ENCODE measurements around the gene SLC22A2.

Gene SLC22A2

DNA sequence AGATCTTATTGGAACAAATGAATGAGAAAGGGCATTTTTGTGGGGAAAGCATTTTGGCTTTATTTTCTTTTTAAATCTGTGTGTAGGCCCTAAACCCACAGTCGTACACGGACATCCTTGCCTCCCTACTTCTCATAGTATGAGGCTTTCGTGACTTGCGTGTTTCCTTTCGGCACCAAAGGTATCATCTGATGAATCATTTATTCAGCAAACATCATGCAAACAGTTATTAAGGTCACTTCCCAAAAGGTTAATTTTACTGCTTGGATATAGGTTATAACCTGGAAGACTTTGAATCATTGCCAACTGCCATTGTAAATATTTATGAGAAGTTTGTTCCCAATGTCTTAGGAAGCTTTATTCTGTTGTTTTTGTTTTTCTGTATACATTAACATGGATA is 15.1 kb upstream of the SLC22A2 start:
- DNase-seq (ENCODE audit: low spot score), result no peak

DNA sequence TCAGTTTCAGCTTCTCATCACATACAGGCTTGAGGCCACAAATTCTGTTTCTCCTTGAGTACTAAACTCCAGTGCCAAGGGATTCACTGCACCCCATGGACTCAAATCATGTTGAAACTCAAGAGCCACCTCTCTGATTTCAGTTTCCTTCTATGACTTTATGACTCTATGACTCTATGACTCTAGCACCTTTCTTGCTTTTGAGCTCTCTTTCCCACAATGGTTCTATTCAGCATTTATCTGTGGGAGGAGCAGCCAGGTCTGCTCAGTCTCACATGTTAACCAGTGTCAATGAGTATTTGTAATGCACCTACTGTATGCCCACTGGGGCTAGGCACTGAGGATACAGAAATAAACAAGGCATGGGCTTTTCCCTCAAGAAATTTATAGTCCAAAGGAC is 14.6 kb upstream of the SLC22A2 start:
- DNase-seq (ENCODE audit: low spot score), result no peak

DNA sequence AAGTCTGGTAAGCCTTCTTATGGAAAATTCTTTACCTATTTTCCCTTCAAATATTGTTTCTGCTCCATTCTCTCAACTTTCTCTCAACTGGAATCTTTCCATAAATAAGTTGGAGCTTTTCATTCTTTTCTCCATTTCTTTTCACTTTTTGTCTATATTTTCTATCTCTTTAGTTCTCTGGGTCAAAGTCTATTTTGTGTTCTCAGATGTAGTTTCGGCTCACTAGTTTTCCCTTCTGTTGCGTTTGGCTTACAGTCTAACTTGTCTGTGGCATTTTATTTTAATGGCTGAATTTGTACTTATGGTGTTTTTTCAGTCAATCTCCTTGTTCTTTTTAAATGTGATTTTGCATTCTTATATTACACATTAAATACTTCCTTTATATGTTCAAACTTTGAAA is 14.1 kb upstream of the SLC22A2 start:
- DNase-seq (ENCODE audit: low spot score), result no peak

DNA sequence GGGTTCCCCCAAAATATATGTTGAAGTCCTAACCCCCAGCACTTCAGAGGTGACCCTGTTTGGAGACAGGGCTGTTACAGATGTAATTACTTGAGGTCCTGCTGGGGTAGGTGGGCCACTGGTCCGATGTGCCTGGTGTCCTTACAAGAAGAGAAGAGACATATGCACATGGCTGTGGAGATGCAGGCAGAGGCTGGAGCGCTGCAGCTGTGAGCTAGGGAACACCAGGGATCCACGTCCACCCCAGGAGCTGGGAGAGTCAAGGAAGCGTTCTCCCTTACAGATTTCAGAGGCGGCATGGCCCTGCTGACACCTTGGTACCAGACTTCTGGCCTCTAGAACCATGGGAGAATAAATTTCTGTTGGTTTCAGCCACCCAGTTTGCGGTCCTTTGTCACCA is 11.7 kb upstream of the SLC22A2 start:
- DNase-seq (ENCODE audit: low spot score), result no peak

DNA sequence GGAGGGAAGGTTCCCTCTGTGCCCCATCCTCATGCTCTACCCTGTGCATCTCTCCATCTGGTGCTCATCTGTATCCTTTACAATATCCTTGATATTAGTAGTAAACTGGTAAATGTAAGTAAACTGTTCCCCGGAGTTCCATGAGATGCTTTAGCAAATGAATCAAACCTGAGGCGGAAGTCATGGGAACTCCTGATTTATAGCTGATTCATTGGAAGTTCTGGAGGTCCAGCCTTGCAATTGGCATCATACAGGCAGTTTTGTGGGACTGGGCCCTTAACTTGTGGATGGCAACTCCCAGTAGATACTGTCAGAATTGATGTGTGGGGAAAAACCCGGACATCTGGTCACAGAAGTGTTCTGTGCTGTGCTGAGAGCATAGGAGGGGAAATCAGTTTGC is 11.2 kb upstream of the SLC22A2 start:
- DNase-seq (ENCODE audit: low spot score), result no peak

DNA sequence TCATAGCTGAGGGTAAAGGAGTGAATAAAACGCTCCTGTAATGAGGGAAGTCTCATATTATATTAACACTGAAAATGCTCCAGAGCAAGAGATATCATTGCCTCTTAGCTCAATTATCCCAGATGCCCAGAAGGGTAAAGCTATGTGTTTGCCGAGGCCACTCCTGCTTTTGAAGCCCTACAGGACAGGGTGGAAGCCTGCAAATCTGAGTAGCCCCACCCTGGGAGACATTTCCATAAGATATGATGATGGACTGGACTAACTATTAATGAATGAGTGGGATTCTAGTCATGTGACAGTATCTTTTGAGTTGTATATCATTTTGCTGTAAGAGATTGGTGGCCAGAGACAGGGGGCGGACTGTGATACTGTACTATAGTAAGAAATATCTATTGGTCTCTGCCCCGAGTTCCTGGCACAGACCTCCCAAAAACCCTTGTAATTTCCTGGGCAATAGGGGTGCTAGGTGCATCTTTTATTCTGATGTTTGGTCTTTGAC is 10.5 kb upstream of the SLC22A2 start:
- no peak for DNase-seq (ENCODE audit: low spot score)

DNA sequence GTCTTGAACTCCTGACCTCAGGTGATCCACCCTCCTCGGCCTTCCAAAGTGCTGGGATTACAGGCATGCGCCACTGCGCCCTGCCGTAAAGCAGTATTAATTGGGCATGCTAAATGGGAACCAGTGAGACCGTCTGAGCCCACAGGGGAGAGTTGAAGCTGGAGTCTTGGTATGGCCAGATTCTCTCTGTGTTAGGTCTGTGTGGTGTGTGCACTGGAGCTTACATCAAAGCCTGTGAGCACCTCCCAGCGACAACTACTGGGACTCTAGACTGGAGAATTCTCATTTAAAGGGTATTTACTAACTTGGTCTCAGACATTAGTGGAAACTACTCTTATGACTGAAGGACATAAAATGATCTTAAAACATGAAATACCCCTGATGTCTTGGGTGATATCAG is 8.5 kb upstream of the SLC22A2 start:
- no peak for DNase-seq (ENCODE audit: low spot score)

DNA sequence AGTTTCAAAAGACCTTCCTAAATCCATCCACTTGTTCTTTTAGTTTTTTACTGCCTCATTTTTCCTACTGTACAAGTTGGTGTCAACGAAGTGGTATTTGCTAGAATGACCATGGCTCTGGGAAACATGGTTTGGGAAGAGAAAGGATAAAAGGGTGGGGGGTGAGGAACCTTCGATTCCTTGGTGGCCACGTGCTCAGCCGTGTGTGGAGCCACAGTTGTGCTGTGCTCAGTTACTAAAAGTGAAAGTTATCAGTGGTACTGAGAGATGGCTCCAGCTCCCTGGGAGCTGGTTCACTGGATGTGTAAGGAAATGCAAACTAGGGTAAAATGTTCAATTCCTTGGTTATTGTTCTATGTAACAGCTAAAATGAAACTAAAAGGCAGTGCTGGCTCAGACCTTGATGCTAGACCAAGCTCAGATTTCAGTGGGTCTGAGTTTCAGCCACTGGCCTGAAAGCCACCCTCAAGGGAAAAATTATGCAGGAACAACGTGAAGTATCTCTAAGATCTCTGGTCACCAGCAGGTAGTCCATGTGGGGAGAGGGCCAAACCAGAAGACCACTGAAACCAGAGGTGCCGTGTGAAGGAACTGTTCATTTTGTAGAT is 7.4 kb upstream of the SLC22A2 start:
- no peak for DNase-seq (ENCODE audit: low spot score)

DNA sequence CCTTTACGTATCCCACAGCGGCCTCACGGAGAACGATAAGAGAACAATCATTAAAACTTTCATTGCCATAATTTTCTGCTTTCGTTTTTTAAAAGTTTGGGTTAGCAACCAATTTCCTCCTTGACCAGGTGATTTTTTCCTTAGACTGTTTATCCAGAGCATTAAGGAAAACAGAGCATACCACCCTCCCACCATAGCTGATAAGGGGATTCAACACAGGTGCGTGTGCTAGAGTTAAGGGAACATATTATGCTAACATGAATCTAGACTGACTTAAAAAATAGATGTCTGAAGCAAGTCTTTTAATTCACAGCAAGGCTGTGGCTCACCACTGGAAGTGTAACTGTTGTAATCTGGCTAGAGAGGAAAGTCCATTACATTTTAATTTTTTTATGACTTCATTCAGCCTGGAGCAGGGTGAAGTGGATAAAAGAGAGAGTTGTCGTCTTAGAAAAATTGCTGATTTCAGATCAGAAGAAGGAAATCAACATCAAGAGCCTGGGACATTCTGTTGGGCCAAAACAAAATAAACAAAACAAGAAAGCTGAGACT is 5.5 kb upstream of the SLC22A2 start:
- DNase-seq (ENCODE audit: low spot score), result no peak

DNA sequence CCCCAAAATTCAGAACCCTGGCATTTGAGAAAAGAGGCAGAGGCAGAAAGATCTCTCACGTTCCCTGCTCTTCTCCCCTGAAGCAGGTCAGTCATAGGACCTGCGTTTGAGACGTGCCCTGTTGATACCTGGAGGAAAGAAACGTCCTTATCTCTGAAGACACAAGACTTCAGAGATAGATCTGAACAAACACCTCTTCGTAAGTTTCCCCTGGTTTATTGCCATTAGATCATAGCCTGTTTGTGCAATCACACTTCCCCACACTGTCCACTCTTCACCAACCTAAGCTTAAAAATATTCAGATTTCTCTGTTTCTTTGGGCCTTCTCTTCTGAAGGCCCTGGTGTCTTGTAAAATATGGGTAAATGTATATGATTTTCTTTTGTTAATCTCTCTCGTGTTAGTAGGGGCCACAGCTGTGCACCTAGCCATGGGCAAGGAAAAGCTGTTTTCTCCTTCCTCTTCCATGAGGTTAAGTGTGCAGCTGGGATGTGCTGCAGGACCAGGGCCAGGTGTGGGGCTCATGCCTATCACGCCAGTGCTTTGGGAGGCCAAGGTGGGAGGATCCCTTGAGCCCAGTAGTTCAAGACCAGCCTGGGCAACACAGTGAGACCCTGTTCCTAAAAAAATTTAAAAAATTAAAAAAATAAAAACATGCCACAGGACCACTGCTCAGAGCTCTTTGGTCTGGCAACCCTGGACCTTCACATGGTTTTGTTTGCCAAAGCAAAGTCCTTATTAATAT is 4.7 kb upstream of the SLC22A2 start:
- no peak for DNase-seq (ENCODE audit: low spot score)

DNA sequence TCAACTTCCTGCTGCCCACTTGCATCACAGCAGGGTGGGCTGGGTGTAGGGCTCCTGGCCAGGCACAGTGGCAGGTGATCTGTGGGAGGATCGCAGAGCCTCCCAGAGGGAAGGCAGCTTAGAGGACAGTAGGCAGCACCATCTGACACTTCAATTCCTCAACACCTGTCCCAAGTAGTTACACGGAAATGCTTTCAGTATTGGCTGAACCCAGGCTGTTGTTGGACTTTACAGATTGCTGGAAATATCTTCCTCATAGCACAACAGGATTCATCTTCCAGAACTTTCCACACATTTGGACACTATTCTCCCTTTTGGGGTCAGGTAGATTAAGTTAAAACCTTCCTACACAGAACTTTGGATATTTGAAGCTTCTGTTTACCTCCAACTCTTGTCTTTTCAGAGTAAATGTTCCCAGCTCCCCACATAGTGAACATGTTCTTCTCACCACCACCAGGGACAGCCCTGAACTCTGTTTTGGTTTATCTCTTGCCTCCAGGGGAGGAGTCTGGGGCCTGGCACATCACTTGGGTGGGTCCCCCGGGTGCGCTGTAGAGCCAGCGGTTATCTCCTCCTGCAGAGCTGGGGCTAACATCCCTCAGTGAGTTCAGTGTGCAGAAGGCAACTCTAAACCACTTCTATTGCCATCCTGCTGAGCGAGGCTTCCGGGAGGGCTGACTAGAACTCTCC is 3.5 kb upstream of the SLC22A2 start:
- no peak for DNase-seq (ENCODE audit: low spot score)

DNA sequence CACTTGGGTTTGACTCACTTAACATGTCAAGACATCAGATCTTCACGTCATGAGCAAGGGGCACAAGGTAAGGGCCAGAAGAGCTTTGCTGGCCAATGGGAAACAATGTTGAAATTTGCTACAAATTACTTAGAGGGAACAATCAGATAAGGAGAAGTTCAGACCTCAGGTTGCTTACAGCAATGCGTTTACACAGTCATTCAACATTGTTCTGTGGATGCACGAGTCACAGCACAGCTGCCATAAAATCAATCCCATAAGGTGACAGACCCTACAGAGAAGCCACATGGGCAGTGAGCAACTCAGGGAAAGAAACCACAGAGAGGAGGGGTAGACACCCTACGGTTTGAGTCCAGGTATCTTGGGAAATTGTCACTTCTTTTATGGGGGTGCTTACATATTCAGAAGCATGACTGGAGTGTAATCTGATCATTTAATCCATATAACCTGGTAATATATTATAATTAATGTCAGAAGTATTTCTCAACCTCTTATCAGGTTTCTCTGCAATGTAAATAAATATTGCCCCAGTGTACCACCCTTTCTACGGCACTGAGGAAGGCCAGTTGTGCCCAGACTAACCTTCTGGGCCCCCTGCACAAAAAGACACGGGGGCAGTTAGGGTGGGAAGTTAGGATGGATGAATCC is 2.3 kb upstream of the SLC22A2 start:
- no peak for DNase-seq (ENCODE audit: low spot score)

DNA sequence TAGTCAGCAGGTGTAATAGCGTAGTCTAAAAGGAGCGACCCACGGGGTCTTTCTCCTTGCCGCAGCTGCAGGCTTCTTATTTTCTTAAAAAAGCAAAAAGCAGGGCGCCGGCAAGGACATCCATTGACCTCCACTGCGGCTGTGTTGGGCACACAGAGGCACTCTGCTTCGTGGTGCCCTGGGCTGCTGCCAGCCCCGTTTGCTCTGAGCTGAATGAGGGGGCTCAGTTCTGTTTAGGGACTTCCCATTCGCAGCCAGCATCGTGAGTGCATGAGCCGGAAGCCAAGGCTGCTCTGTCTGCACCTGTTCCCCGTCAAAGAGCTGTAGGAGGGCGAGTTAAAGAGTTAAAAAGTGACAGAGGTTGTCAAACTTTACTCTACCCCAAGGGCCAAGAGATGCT is 1.7 kb upstream of the SLC22A2 start:
- no peak for DNase-seq (ENCODE audit: low spot score)

DNA sequence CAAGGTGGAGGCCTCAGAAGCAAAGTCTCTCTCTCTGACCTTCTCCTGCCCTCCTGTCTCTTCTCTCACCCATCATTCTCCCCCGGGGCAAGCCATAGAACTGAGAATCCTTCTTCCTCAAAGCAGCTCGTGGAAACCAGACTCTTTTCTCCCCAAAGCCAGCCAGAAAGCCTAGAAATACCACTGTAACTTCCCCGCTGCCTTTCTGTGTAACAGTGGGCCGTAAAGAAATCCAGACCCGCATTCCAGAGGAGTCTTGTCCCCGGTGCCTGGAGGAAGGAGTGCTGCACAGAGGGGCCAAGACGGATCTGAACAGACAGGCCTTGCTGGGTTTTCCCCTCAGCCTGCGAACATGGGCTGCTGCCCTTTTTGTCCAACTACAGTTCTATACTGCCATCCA is 977 bp upstream of the SLC22A2 start:
- no peak for DNase-seq (ENCODE audit: low spot score)

DNA sequence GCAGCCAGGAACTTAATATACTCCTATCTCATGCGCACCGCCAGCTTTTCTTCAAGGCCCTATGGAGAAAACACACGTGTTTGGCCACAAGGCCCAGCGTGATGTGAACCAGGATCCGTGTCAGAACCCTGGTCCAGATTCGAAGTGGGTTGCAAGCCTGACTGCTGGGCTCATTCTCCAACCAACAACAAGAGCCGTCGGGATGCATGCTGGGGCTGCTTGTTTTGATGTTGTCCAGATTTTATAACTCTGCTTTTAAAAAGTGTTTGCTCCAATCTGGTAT is 463 bp upstream of the SLC22A2 start:
- DNase-seq (ENCODE audit: low spot score), result no peak

DNA sequence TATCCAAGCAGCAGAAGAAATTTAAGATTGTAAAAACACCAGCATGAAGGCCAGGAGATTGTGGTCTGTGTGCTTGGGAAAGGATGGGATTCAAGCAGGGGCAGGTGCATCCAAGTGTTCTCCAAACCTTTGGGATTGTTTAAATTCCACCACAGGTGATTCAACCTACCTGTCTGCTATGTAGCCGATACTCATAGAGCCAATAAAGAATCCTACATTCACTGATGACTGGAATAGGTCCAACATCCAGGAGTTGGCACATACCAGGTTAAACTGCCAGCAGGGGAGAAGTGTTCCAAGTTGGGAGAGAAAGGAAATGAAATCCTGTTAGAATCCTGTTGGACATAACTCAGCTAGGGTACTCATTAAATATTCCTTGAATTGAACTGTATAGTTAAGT is 2.2 kb downstream of the SLC22A2 start:
- no peak for DNase-seq (ENCODE audit: low spot score)

DNA sequence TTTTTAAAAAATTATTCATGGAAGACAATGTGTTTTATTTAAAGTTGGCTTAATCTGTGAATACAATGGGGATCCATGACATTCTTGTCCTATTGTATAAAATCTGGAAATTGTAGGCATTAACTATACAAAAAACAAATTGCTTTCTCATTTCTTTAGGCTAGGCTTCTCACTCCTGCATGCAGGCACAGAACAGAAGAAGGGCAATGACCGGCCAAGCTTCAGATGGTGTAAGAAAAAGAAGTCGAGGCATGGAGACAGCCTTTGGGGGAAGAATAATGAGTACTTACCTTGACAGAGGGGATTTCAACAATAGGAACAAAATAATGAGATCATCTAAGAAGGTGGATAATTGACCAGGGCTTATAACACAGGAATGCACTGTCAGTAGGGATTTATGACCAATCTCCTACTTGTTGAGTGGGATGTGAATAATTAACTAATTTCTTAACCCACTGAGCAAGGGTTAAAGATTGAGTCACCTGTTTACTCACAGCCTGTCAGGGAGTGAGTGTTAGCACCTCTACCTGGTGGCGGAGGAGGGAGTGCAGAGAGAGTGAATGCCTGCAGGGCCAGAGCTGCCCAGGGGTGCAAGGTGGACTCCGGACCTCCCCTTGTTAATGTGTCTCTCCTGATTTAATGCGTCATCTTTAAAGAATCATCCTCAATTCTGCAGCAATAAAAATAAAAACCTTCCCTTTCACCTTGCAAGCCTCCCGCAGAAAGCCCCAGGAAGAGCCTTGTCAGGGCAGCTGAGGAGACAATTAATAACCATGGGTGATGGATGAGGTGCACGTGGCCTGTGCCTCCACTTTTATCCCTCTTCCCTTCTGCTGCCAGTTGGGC is 3.9 kb downstream of the SLC22A2 start:
- no peak for DNase-seq (ENCODE audit: low spot score)

DNA sequence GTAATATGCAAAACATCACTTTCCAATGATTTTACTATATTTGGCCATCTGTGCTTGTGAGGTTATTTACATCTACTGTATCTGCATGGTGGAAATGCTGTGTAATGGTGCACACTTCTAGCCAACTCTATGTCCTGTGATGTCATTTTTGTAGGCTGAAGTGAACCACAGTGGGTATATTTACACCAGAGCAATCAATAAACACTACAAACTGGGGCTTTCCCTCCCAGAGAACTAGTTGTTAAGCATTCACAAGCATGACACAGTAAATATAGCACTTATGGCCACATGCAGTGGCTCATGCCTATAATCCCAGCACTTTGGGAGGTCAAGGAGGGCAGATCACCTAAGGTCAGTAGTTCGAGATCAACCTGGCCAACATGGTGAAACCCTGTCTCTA is 4.9 kb downstream of the SLC22A2 start:
- DNase-seq (ENCODE audit: low spot score), result no peak

DNA sequence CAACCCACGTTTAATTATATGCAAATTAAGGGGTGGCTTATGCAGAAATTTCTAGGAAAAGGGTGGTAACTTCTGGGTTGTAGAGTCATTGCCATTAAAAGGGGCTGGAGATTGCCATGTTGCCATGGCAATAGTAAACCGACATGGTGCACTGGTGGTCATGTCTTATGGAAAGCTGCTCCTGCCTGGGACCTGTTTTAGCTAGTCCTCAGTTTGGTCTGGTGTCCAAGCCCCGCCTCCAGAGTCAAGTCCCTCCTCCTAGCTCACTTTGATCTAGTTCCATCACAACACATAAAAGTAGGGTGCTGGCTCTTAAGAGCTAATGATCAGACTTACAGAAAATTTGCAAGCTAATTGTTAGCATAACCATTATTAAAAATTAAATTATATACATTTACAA is 5.3 kb downstream of the SLC22A2 start:
- no peak for DNase-seq (ENCODE audit: low spot score)

DNA sequence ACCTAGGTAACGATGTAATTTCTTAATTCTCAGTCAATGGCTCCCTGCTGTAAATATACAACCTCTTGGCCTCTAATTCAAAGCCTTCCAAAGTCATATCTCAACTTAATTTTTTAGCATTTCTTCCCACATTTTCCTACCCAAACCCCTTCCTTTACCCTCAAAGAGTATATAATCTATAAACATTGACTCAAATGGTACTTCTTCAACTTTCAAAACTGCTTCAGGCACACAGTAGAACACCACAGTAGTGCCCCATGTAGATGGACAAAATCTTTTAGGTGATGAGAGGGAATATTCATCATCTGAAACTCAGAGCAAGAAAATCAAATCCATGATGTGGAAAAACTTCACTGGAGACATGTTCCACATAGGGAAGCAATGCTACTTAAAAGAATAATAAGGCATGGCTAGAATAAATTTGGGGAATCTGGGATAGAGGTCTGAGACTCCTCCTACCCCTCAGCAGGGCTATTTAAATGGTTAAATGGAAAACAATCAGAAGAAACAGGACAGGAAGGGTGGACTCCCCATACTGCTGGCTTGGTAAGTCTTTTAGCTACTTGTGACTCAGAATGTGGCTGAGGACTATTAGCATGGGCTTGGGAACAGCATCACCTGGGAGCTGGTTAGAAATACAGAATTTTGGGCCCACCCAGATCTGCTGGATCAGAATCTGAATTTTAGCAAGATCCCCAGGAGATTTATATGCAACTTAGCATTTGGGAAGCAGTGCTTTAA is 6.4 kb downstream of the SLC22A2 start:
- DNase-seq (ENCODE audit: low spot score), result no peak

DNA sequence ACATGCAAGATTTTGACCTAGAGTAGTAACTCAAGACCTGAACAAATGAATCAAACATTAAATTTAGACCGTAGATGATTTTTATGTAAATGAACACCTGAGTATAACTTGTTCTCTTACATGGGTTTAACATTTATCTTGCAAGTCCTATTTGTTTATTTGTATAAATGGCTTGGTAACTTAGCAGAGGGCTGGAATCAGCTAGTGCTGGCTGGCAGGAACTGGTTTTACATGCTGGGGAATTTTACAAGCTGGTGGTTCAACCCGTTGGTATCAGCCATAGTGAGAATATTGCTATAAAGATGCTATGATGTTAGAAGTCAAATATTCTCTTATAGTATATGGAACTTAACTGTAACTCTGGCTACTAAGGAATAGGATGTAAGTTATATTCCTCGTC is 8.9 kb downstream of the SLC22A2 start:
- DNase-seq (ENCODE audit: low spot score), result no peak
